Heart right ventricle (tissue), 16 donors: ENCODE data around the gene SLC25A20. TPM values are rescaled to one million over a fixed set of nuclear protein-coding genes. Genes with fewer than 3 reads are reported as not detected.
"Not testable (repeated sequence)": the region's sequence is repeated elsewhere in the genome, so short reads cannot be mapped to it uniquely, and the experiment has no call there.

Experiments
- ATAC-seq, 8 donors: fragments of 200-7000 bp; cut with Tn5 transposase; one replicate each; pipeline ENCODE4 v1.9.1; 2020; ENCODE audit warnings: mild to moderate bottlenecking in 8 of 8, moderate library complexity in 8 of 8, moderate number of reproducible peaks in 1 of 8
- DNase-seq, 2 donors: peaks; one replicate each; pipeline ENCODE4 v3.0.0-alpha.2; 2020
- H3K27ac ChIP-seq, 10 donors: fragments of 200-600 bp; sonication (generic) in 2 of 10; one replicate each; pipeline versions ENCODE4 v1.5.0 to v1.8.0; 2020 to 2022; ENCODE audit warnings: mild to moderate bottlenecking in 3 of 10
- H3K27me3 ChIP-seq, 7 donors: fragments of 200-600 bp; one replicate each; pipeline ENCODE4 v1.8.0; 2021 to 2022; ENCODE audit warnings: mild to moderate bottlenecking in 2 of 7
- H3K36me3 ChIP-seq, 9 donors: fragments of 200-600 bp; sonication (generic) in 1 of 9; one replicate each; pipeline versions ENCODE4 v1.5.0 to v1.8.0; 2020 to 2022; ENCODE audit warnings: mild to moderate bottlenecking in 2 of 9
- H3K4me1 ChIP-seq, 9 donors: fragments of 200-600 bp; sonication (generic) in 1 of 9; one replicate each; pipeline versions ENCODE4 v1.5.0 to v1.8.0; 2020 to 2022; ENCODE audit warnings: mild to moderate bottlenecking in 4 of 9
- H3K4me3 ChIP-seq, 10 donors: fragments of 200-600 bp; sonication (generic) in 2 of 10; one replicate each; pipeline versions ENCODE4 v1.5.0 to v1.8.0; 2020 to 2022; ENCODE audit warnings: mild to moderate bottlenecking in 7 of 10, moderate library complexity in 2 of 10
- H3K9me3 ChIP-seq, 11 donors: fragments of 200-600 bp in 10 of 11; sonication (generic) in 2 of 11; one replicate each; pipeline versions ENCODE4 v1.5.0 to v1.8.0; 2013 to 2022; ENCODE audit warnings: mild to moderate bottlenecking in 2 of 11, control low read depth in 1 of 11, moderate library complexity in 1 of 11
- CTCF ChIP-seq, 9 donors: fragments of 200-600 bp; sonication (generic) in 2 of 9; IDR thresholded peaks; one replicate each; pipeline versions ENCODE4 v1.5.0 to v1.8.0; 2021 to 2022; ENCODE audit warnings: antibody characterized with exemption in 9 of 9, mild to moderate bottlenecking in 5 of 9, moderate library complexity in 1 of 9
- WGBS, 2 donors: extraction: QIAGEN DNeasy Blood & Tissue Kit; methylation state at CpG; one replicate each; pipeline ENCODE4 v1.1.7; 2013; ENCODE audit warnings: inconsistent platforms in 1 of 2; 5-methylcytosine and 5-hydroxymethylcytosine counted together
- intact Hi-C, 10 donors: fragments of 100-400 bp; cut with DNase I; formaldehyde crosslinking; loops; one replicate each; pipeline versions ENCODE4 v1.11.1 to v1.14.2; 2022
- polyA plus RNA-seq, 2 donors: library from polyadenylated mRNA; stranded (reverse); fragments of 200-250 nt; gene quantifications; one replicate each; pipeline ENCODE4 v1.2.3, GENCODE V29; 2013
- total RNA-seq, 10 donors: library from RNA; stranded (reverse); fragmentation: NEBNext Ultra II Directional in 3 of 10; extraction: Animal tissue kit (Norgen Biotek cat#: 25700) in 3 of 10; gene quantifications; one replicate each; pipeline versions ENCODE4 v1.2.1 to v1.2.4, GENCODE V29; 2021 to 2023
- donor health status: Arrhythmogenic right ventricular cardiomyopathy.
- donor health status: ischemic (EF 13 %, LVEDD 7.1; RV severe dilation, severe dysfunction).
- donor health status: healthy with polysubstance abuse.
- donor health status: DM: no; HTN: yes; CAD: no.
- donor health status: DM: no; HTN: no; CAD: no.
- donor health status: ischemic (EF 25% LVEDD 6.9; RV normal size, moderate dysfunction).
- donor health status: ischemic (EF 25% LVEDD 5.7; RV mildly dilated, moderate dysfunction).
- donor health status: healthy.
- donor health status: DM: yes; HTN: yes; CAD: no.
- donor health status: Ischemic cardiomyopathy.
- donor health status: ischemic (EF 35%, LVEDD 5.7; RV mildly dilated, moderate dysfunction).
- donor health status: nonischemic (EF 11% LVEDD 7.7; RV severe dilation, severe dysfunction).
- donor health status: DM: yes; HTN: yes; CAD: no.
- donor health status: PGD.
- donor health status: ischemic (EF 29% LVEDD 5.4; RV normal size, mild dysfunction).
- donor health status: nonischemic (EF 23%, LVEDD 6.1; RV moderate dilation, normal function).

SLC25A20 gene
- total and polyA plus RNA-seq, 12 donors, result 36.7 to 129 (median 70.8) TPM

GRCh38 chr3:48918388-48919214 lies 19.9 kb upstream of the SLC25A20 start, which contains the start of gene ARIH2:
ARIH2 (plus strand) TSS chr3:48918842; CDS start chr3:48927559, 8,717 bp downstream.
- peak within 1 kb of the TSS; percentile 60 to 98 (median 90) for H3K4me3 ChIP-seq
- H3K4me1 ChIP-seq, result peaks cover 4 to 48% (median 30%) of the 10 kb centered on the region in 9 donors
- intact Hi-C loops, result loop anchor here in 4 of 10 donors (1.0 to 2.0 kb wide), 3 partner anchors 19 to 72 kb away; partner anchors contain the start of genes SLC25A20 (in 2 of the 4) and PRKAR2A (in 1 of the 4)
- H3K36me3 ChIP-seq, result peaks cover 0 to 23% (median 6%) of the 10 kb centered on the region in 9 donors
- no peaks in the 10 kb centered on the region for H3K27me3 ChIP-seq
- peak; percentile 96 to 98 (median 98) for ATAC-seq
- 0% methylated on average over 96 to 97 of the region's 97 CpGs for WGBS, 2 donors
- peak within 1 kb of the TSS; percentile 94 to 100 (median 97) for H3K27ac ChIP-seq
- H3K9me3 ChIP-seq, result no peaks in the 10 kb centered on the region
- peak in 4 of 9 donors; percentile 8 to 39 (median 18) for TF ChIP-seq CTCF (IDR thresholded peaks at IDR 0.05)
- DNase-seq, result peak; percentile 93 to 95

GRCh38 chr3:48915296-48915695 lies 16.6 kb upstream of the SLC25A20 start:
- Histone ChIP-seq H3K27ac (no peak overlapping the region), H3K36me3 (no peaks in the 10 kb centered on the region), H3K9me3 (no peaks in the 10 kb centered on the region), H3K4me3 (no peak overlapping the region), H3K27me3 (no peaks in the 10 kb centered on the region), H3K4me1 (peaks cover 4 to 24% (median 18%) of the 10 kb centered on the region in 9 donors)
- intact Hi-C loops, result no loop called here
- DNase-seq (no peak), ATAC-seq (no peak)
- 77 to 100% methylated on average over 1 of the region's 1 CpG for WGBS, 2 donors
- TF ChIP-seq CTCF (IDR thresholded peaks at IDR 0.05), result no peak

GRCh38 chr3:48907026-48907425 lies 8.3 kb upstream of the SLC25A20 start:
- H3K36me3 ChIP-seq, ATAC-seq, H3K4me3 ChIP-seq, H3K4me1 ChIP-seq, H3K9me3 ChIP-seq, H3K27ac ChIP-seq, DNase-seq, H3K27me3 ChIP-seq, intact Hi-C loops: not testable (repeated sequence)
- 92 to 95% methylated on average over 13 of the region's 13 CpGs for WGBS, 2 donors

- peak overlapping the region in 8 of 10 donors; percentile 86 to 95 (median 90) for H3K27ac ChIP-seq
- intact Hi-C loops, result loop anchor here in 3 of 10 donors (1.0 to 5.0 kb wide), 3 partner anchors 19 to 162 kb away; partner anchors contain the start of gene ARIH2 (in 3 of the 3)
Measured at GRCh38 chr3:48899273-48899672, 591 bp upstream of the SLC25A20 start.

More at GRCh38 chr3:48899273-48899672, 591 bp upstream of the SLC25A20 start:
- no peak for TF ChIP-seq CTCF (IDR thresholded peaks at IDR 0.05)
- no peak for ATAC-seq
- Histone ChIP-seq H3K9me3 (no peaks in the 10 kb centered on the region), H3K36me3 (no peaks in the 10 kb centered on the region), H3K27me3 (no peaks in the 10 kb centered on the region), H3K4me3 (peak overlapping the region in 7 of 10 donors; percentile 73 to 96 (median 80)), H3K4me1 (peaks cover 5 to 24% (median 19%) of the 10 kb centered on the region in 9 donors)
- 85% methylated on average over 4 of the region's 4 CpGs for WGBS, 2 donors
- no peak for DNase-seq
